Measurements from ENCODE around the gene NCKAP5L. TPM values are rescaled to one million over a fixed set of nuclear protein-coding genes. Genes with fewer than 3 reads are reported as not detected.

Gene NCKAP5L
- 1 to 10 TPM; 4.8 to 5.5 TPM for total RNA-seq
- 4.3 TPM for polyA plus RNA-seq

- H3K27me3 Mint-ChIP-seq = peaks cover 0 to 3% of the 10 kb centered on the region in 2 donors
Observed at GRCh38 chr12:49828133-49829091, at the start of gene NCKAP5L. Gene NCKAP5L (minus strand): TSS chr12:49828413. CDS start chr12:49804044, 24,369 bp downstream.

GRCh38 chr12:49877066-49877465 is 48.9 kb upstream of the NCKAP5L start:
- no peaks in the 10 kb centered on the region for H3K4me1 ChIP-seq (ENCODE audit: insufficient read depth, low read length)
- H3K9me3 Mint-ChIP-seq = no peaks in the 10 kb centered on the region
- H3K36me3 ChIP-seq (ENCODE audit: insufficient read depth, low read length) = no peaks in the 10 kb centered on the region
- no peaks in the 10 kb centered on the region for H3K4me1 Mint-ChIP-seq
- DNase-seq = no peak
- peaks cover 4 to 5% of the 10 kb centered on the region in 2 donors for H3K27me3 Mint-ChIP-seq
- no peak overlapping the region for H3K4me3 ChIP-seq (ENCODE audit: low read length)
- ChIA-PET POLR2A (no interaction called here), CTCF (no interaction called here)
- H3K36me3 Mint-ChIP-seq = no peaks in the 10 kb centered on the region
- no peak overlapping the region for H3K4me3 Mint-ChIP-seq
- H3K9me3 ChIP-seq (ENCODE audit: low read length) = no peaks in the 10 kb centered on the region
- no peak overlapping the region for H3K27ac Mint-ChIP-seq
- H3K27ac ChIP-seq (ENCODE audit: low read depth, low read length) = no peak overlapping the region
- no peaks in the 10 kb centered on the region for H3K27me3 ChIP-seq (ENCODE audit: insufficient read depth, low read length, poor library complexity, severe bottlenecking)

More at GRCh38 chr12:49828133-49829091, at the start of gene NCKAP5L:
- peak within 1 kb of the TSS; percentile 92 to 99 (median 97) for H3K4me3 Mint-ChIP-seq
- H3K27ac ChIP-seq (ENCODE audit: low read depth, low read length) = peak within 1 kb of the TSS; percentile 66
- H3K4me1 Mint-ChIP-seq = peaks cover 29 to 35% (median 35%) of the 10 kb centered on the region in 3 donors
- CTCF ChIA-PET = interaction anchor here (1.1 to 4.4 kb wide), 5 partner anchors 8 to 87 kb away, joined by 3 to 44 read pairs (median 7); partner anchors contain the start of genes BCDIN3D and TMBIM6
- H3K27ac Mint-ChIP-seq = peak within 1 kb of the TSS; percentile 81 to 97 (median 92)
- H3K4me1 ChIP-seq (ENCODE audit: insufficient read depth, low read length) = peaks cover 16% of the 10 kb centered on the region
- no peaks in the 10 kb centered on the region for H3K9me3 Mint-ChIP-seq
- H3K36me3 Mint-ChIP-seq = peaks cover 0 to 3% (median 0%) of the 10 kb centered on the region in 3 donors
- no peaks in the 10 kb centered on the region for H3K27me3 ChIP-seq (ENCODE audit: insufficient read depth, low read length, poor library complexity, severe bottlenecking)
- POLR2A ChIA-PET = interaction anchor here (0.6 to 1.4 kb wide), 7 partner anchors 10 to 197 kb away, joined by 4 to 11 read pairs (median 5); partner anchors contain the start of genes BCDIN3D and TMBIM6
- H3K9me3 ChIP-seq (ENCODE audit: low read length) = no peaks in the 10 kb centered on the region
- DNase-seq = peak; percentile 92 to 96 (median 93)
- H3K36me3 ChIP-seq (ENCODE audit: insufficient read depth, low read length) = no peaks in the 10 kb centered on the region
- peak within 1 kb of the TSS; percentile 69 for H3K4me3 ChIP-seq (ENCODE audit: low read length)

GRCh38 chr12:49876070-49876469 is 47.9 kb upstream of the NCKAP5L start:
- DNase-seq = no peak
- Histone ChIP-seq H3K4me3 (ENCODE audit: low read length) (no peak overlapping the region), H3K27me3 (ENCODE audit: insufficient read depth, low read length, poor library complexity, severe bottlenecking) (no peaks in the 10 kb centered on the region), H3K4me1 (ENCODE audit: insufficient read depth, low read length) (no peaks in the 10 kb centered on the region), H3K27ac (ENCODE audit: low read depth, low read length) (no peak overlapping the region), H3K36me3 (ENCODE audit: insufficient read depth, low read length) (no peaks in the 10 kb centered on the region), H3K9me3 (ENCODE audit: low read length) (no peaks in the 10 kb centered on the region)
- POLR2A ChIA-PET = no interaction called here
- Mint-ChIP-seq H3K4me3 (no peak overlapping the region), H3K4me1 (no peaks in the 10 kb centered on the region), H3K27ac (no peak overlapping the region), H3K36me3 (no peaks in the 10 kb centered on the region), H3K9me3 (no peaks in the 10 kb centered on the region), H3K27me3 (peaks cover 4 to 6% of the 10 kb centered on the region in 2 donors)
- CTCF ChIA-PET = no interaction called here

GRCh38 chr12:49875115-49875720 is 47.0 kb upstream of the NCKAP5L start:
- no peaks in the 10 kb centered on the region for H3K36me3 ChIP-seq (ENCODE audit: insufficient read depth, low read length)
- H3K27me3 Mint-ChIP-seq = peaks cover 4 to 6% of the 10 kb centered on the region in 2 donors
- no peaks in the 10 kb centered on the region for H3K9me3 ChIP-seq (ENCODE audit: low read length)
- no peak overlapping the region for H3K4me3 Mint-ChIP-seq
- H3K4me3 ChIP-seq (ENCODE audit: low read length) = no peak overlapping the region
- ChIA-PET POLR2A (no interaction called here), CTCF (no interaction called here)
- no peaks in the 10 kb centered on the region for H3K36me3 Mint-ChIP-seq
- no peaks in the 10 kb centered on the region for H3K9me3 Mint-ChIP-seq
- no peaks in the 10 kb centered on the region for H3K4me1 ChIP-seq (ENCODE audit: insufficient read depth, low read length)
- H3K27ac ChIP-seq (ENCODE audit: low read depth, low read length) = no peak overlapping the region
- H3K27ac Mint-ChIP-seq = no peak overlapping the region
- no peaks in the 10 kb centered on the region for H3K27me3 ChIP-seq (ENCODE audit: insufficient read depth, low read length, poor library complexity, severe bottlenecking)
- no peaks in the 10 kb centered on the region for H3K4me1 Mint-ChIP-seq
- DNase-seq = no peak

- Histone ChIP-seq H3K36me3 (ENCODE audit: insufficient read depth, low read length) (no peaks in the 10 kb centered on the region), H3K9me3 (ENCODE audit: low read length) (no peaks in the 10 kb centered on the region), H3K27ac (ENCODE audit: low read depth, low read length) (no peak overlapping the region), H3K4me1 (ENCODE audit: insufficient read depth, low read length) (no peaks in the 10 kb centered on the region), H3K27me3 (ENCODE audit: insufficient read depth, low read length, poor library complexity, severe bottlenecking) (no peaks in the 10 kb centered on the region), H3K4me3 (ENCODE audit: low read length) (no peak overlapping the region)
- Mint-ChIP-seq H3K27me3 (peaks cover 4 to 6% of the 10 kb centered on the region in 2 donors), H3K27ac (no peak overlapping the region), H3K36me3 (no peaks in the 10 kb centered on the region), H3K9me3 (no peaks in the 10 kb centered on the region), H3K4me1 (no peaks in the 10 kb centered on the region), H3K4me3 (no peak overlapping the region)
- ChIA-PET CTCF (no interaction called here), POLR2A (no interaction called here)
- DNase-seq = no peak
Observed at GRCh38 chr12:49874142-49874897, 46.1 kb upstream of the NCKAP5L start.

- Mint-ChIP-seq H3K9me3 (no peaks in the 10 kb centered on the region), H3K4me3 (no peak overlapping the region), H3K27ac (no peak overlapping the region), H3K27me3 (peaks cover 4 to 6% of the 10 kb centered on the region in 2 donors), H3K36me3 (no peaks in the 10 kb centered on the region), H3K4me1 (no peaks in the 10 kb centered on the region)
- no peak overlapping the region for H3K4me3 ChIP-seq (ENCODE audit: low read length)
- no peaks in the 10 kb centered on the region for H3K36me3 ChIP-seq (ENCODE audit: insufficient read depth, low read length)
- no peak for DNase-seq
- ChIA-PET POLR2A (no interaction called here), CTCF (no interaction called here)
- no peak overlapping the region for H3K27ac ChIP-seq (ENCODE audit: low read depth, low read length)
- H3K27me3 ChIP-seq (ENCODE audit: insufficient read depth, low read length, poor library complexity, severe bottlenecking) = no peaks in the 10 kb centered on the region
- no peaks in the 10 kb centered on the region for H3K4me1 ChIP-seq (ENCODE audit: insufficient read depth, low read length)
- no peaks in the 10 kb centered on the region for H3K9me3 ChIP-seq (ENCODE audit: low read length)
Observed at GRCh38 chr12:49873361-49873934, 45.2 kb upstream of the NCKAP5L start.

GRCh38 chr12:49872781-49873181 is 44.6 kb upstream of the NCKAP5L start:
- no peaks in the 10 kb centered on the region for H3K4me1 Mint-ChIP-seq
- no peaks in the 10 kb centered on the region for H3K9me3 Mint-ChIP-seq
- Histone ChIP-seq H3K4me1 (ENCODE audit: insufficient read depth, low read length) (no peaks in the 10 kb centered on the region), H3K9me3 (ENCODE audit: low read length) (no peaks in the 10 kb centered on the region), H3K27me3 (ENCODE audit: insufficient read depth, low read length, poor library complexity, severe bottlenecking) (no peaks in the 10 kb centered on the region), H3K4me3 (ENCODE audit: low read length) (no peak overlapping the region), H3K36me3 (ENCODE audit: insufficient read depth, low read length) (no peaks in the 10 kb centered on the region), H3K27ac (ENCODE audit: low read depth, low read length) (no peak overlapping the region)
- ChIA-PET CTCF (no interaction called here), POLR2A (no interaction called here)
- no peak for DNase-seq
- H3K27ac Mint-ChIP-seq = no peak overlapping the region
- H3K36me3 Mint-ChIP-seq = no peaks in the 10 kb centered on the region
- H3K27me3 Mint-ChIP-seq = peaks cover 4 to 6% of the 10 kb centered on the region in 2 donors
- H3K4me3 Mint-ChIP-seq = no peak overlapping the region
